ENCODE results near the gene GALNT3.

Gene GALNT3

GRCh38 chr2:165725421-165725820 lies 68.6 kb downstream of the GALNT3 start:
- DNase-seq (ENCODE audit: low spot score), result no peak

- no peak for DNase-seq (ENCODE audit: low spot score)
Measured at GRCh38 chr2:165720511-165720910, 73.5 kb downstream of the GALNT3 start.

GRCh38 chr2:165718610-165719210 lies 75.3 kb downstream of the GALNT3 start:
- no peak for DNase-seq (ENCODE audit: low spot score)

GRCh38 chr2:165716091-165716490 lies 78.0 kb downstream of the GALNT3 start:
- DNase-seq (ENCODE audit: low spot score), result no peak

- DNase-seq (ENCODE audit: low spot score), result no peak
Measured at GRCh38 chr2:165706960-165707487, 87.0 kb downstream of the GALNT3 start.

- DNase-seq (ENCODE audit: low spot score), result no peak
Measured at GRCh38 chr2:165701147-165701546, 92.9 kb downstream of the GALNT3 start.

GRCh38 chr2:165700531-165700930 lies 93.5 kb downstream of the GALNT3 start:
- DNase-seq (ENCODE audit: low spot score), result no peak

- DNase-seq (ENCODE audit: low spot score), result no peak
Measured at GRCh38 chr2:165699946-165700345, 94.1 kb downstream of the GALNT3 start.

- peak; percentile 37 for DNase-seq (ENCODE audit: low spot score)
Measured at GRCh38 chr2:165698444-165698884, 95.6 kb downstream of the GALNT3 start.

- no peak for DNase-seq (ENCODE audit: low spot score)
Measured at GRCh38 chr2:165697748-165698443, 96.2 kb downstream of the GALNT3 start.

All from HuH-7 (cell line).